Measurements from ENCODE around the gene MARCHF11. TPM values are rescaled to one million over a fixed set of nuclear protein-coding genes. Genes with fewer than 3 reads are reported as not detected.

Gene MARCHF11
- total RNA-seq, 1 experiment from 2014 or later, result 0.37 TPM

DNA sequence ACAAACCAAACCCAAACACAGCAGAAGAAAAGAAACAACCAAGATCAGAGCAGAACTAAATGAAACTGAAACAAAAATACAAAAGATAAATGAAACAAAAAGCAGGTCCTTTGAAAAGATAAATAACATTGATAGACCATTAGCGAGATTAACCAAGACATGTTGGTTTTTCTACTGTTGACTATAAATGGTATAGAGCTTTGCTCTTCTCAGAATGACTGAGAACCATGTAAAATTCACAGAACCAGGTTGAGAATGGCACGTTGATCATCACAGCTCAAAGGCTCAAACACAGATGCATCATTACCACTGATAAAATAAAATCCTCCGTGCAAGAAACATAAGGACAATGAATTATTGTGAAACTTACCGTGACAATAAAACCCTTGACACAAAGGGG lies 105.2 kb downstream of the MARCHF11 start:
- Histone ChIP-seq H4K20me1 (ENCODE audit: control insufficient read depth, insufficient read depth, insufficient read length) (no peaks in the 10 kb centered on the region), H3K79me1 (ENCODE audit: insufficient read depth, low read depth, low read length, poor library complexity, severe bottlenecking) (no peaks in the 10 kb centered on the region), H2AFZ (ENCODE audit: low read length) (no peak overlapping the region), H2AK5ac (ENCODE audit: insufficient read length, low read length) (no peak overlapping the region), H3K23me2 (ENCODE audit: insufficient read length, low read depth, low read length, poor library complexity, severe bottlenecking) (no peaks in the 10 kb centered on the region), H3K9me3 (ENCODE audit: control insufficient read depth, low read depth, low read length) (no peaks in the 10 kb centered on the region), H4K5ac (ENCODE audit: insufficient read length, low read depth, low read length) (no peak overlapping the region), H2BK12ac (ENCODE audit: insufficient read length, low read depth, low read length) (no peak overlapping the region), H4K91ac (ENCODE audit: insufficient read length, low read depth, low read length) (no peak overlapping the region), H3K18ac (ENCODE audit: insufficient read length, low read depth, low read length) (no peak overlapping the region), H3K23ac (ENCODE audit: insufficient read length, low read depth, low read length) (no peak overlapping the region), H3K56ac (ENCODE audit: insufficient read length, low read depth, low read length) (no peak overlapping the region), H3T11ph (ENCODE audit: low read length) (no peak overlapping the region), H3K4ac (ENCODE audit: low read depth, low read length) (no peak overlapping the region), H2BK20ac (ENCODE audit: low read depth, low read length, poor library complexity, severe bottlenecking) (no peak overlapping the region), H3K4me1 (ENCODE audit: insufficient read depth, low read length) (no peaks in the 10 kb centered on the region), H3K14ac (ENCODE audit: insufficient read depth, low read length) (no peak overlapping the region), H2BK120ac (ENCODE audit: low read depth, low read length, poor library complexity, severe bottlenecking) (no peak overlapping the region), H2BK5ac (ENCODE audit: insufficient read length, low read length) (no peak overlapping the region), H3K27me3 (ENCODE audit: insufficient read depth, low read length) (no peaks in the 10 kb centered on the region), H3K79me2 (ENCODE audit: insufficient read depth, low read length) (no peaks in the 10 kb centered on the region), H2BK15ac (ENCODE audit: low read depth, low read length) (no peak overlapping the region), H3K27ac (ENCODE audit: insufficient read length, low read depth, low read length) (no peak overlapping the region), H3K9ac (ENCODE audit: extremely low read depth, insufficient read length, low read length) (no peak overlapping the region), H4K8ac (replicated peaks; ENCODE audit: insufficient read length, low read depth, low read length) (no peak overlapping the region), H3K4me2 (ENCODE audit: insufficient read depth, insufficient read length, low read length) (no peak overlapping the region)
- no peaks in the 10 kb centered on the region for H3K9me3 Mint-ChIP-seq
- no peaks in the 10 kb centered on the region; a peak in 1 of 7 replicates for H3K36me3 Mint-ChIP-seq (ENCODE audit: insufficient read depth in 1 of 3, low read depth in 3 of 3)
- no peak overlapping the region for H3K27ac Mint-ChIP-seq
- WGBS (ENCODE audit: extremely low coverage, insufficient read length, low lambda C conversion rate), result no CpG with 5 or more reads among the region's 4 CpGs
- peaks cover under 1% of the 10 kb centered on the region for H3K27me3 Mint-ChIP-seq (ENCODE audit: low read depth)
- no peak for DNase-seq
- no peak overlapping the region for H3K4me3 Mint-ChIP-seq
- no peaks in the 10 kb centered on the region for H3K4me1 Mint-ChIP-seq
- no peak for TF ChIP-seq CTCF (conservative IDR thresholded peaks at IDR 0.05)
